OCI-LY1 (cell line): ENCODE data around the gene CORO2B.

Source experiments
- CTCF ChIP-seq: fragments of 200-600 bp; sonication (generic), shearing (Covaris generic); IDR thresholded peaks from 2 replicates; pipeline ENCODE4 v1.5.1; 2017; ENCODE audit warnings: mild to moderate bottlenecking, antibody characterized with exemption, low read length, moderate library complexity, mixed read lengths
- EZH2 ChIP-seq: fragments of 200-600 bp; sonication (generic), shearing (Covaris generic); IDR thresholded peaks from 2 replicates; pipeline ENCODE4 v1.8.0; 2017; ENCODE audit warnings: borderline replicate concordance, mixed run types, mild to moderate bottlenecking, antibody characterized with exemption, low read length, moderate library complexity, mixed read lengths

GRCh38 chr15:68641376-68641775 lies 62.6 kb downstream of the CORO2B start:
- TF ChIP-seq CTCF (no peak), EZH2 (no peak)
